Cardiac fibroblast (primary cell): Measurements from ENCODE around the gene LINC01488.

Experiments used
- DNase-seq, 2 donors: peaks; one replicate each; pipeline versions ENCODE4 v3.0.0 to v3.0.0-alpha.2; 2010; ENCODE audit warnings: low read depth in 2 of 2
- H3K4me3 ChIP-seq, 2 donors: replicated peaks in 1 of 2; 1 replicate in 1 of 2; 2 replicates in 1 of 2; pipeline ENCODE4 v1.5.1; 2011; ENCODE audit warnings: low read depth in 2 of 2, low read length in 2 of 2, mild to moderate bottlenecking in 2 of 2, moderate library complexity in 1 of 2
- TF ChIP-seq, protein P1 (sequence below): IDR thresholded peaks from one replicate; pipeline ENCODE4 v1.5.1; 2011; ENCODE audit warnings: low read depth, mild to moderate bottlenecking, low read length, inconsistent platforms

The LINC01488 gene

DNA sequence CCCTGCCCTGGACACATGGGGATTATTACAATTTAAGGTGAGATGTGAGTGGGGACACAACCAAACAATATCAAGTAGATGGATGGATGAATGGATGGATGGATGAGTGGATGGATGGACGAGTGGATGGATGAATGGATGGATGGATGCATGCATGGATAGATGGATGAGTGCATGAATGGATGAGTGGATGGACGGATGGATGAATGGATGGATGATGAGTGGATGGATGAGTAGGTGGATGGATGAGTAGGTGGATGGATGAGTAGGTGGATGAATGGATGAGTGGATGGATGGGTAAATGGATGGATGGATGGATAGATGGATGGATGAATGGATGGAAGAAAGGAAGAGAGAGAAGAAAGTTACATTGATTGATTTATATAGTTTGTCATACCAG lies 859 bp downstream of the LINC01488 start:
- TF ChIP-seq, protein P1, sequence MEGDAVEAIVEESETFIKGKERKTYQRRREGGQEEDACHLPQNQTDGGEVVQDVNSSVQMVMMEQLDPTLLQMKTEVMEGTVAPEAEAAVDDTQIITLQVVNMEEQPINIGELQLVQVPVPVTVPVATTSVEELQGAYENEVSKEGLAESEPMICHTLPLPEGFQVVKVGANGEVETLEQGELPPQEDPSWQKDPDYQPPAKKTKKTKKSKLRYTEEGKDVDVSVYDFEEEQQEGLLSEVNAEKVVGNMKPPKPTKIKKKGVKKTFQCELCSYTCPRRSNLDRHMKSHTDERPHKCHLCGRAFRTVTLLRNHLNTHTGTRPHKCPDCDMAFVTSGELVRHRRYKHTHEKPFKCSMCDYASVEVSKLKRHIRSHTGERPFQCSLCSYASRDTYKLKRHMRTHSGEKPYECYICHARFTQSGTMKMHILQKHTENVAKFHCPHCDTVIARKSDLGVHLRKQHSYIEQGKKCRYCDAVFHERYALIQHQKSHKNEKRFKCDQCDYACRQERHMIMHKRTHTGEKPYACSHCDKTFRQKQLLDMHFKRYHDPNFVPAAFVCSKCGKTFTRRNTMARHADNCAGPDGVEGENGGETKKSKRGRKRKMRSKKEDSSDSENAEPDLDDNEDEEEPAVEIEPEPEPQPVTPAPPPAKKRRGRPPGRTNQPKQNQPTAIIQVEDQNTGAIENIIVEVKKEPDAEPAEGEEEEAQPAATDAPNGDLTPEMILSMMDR = no peak
- no peak for DNase-seq
- H3K4me3 ChIP-seq = no peak overlapping the region

DNA sequence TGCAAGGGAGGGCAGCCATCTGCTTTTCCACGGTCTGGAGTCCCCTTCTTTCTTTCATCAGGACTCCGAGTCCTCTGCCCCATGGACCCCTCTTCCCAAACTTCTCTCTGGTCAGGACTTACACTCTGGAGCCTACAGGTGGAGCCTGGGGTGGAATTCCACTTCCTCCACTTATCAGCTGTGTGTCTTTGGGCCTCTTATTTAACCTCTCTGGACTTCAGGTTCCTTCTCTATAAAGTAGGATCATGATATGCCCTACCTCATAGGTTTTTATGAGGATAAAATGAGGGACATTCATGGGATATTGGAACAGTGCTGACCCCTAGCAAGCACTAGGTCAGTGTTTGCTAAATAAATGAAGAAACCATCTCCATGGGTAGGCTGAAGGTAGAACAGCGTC lies 1.7 kb downstream of the LINC01488 start:
- DNase-seq = no peak
- no peak overlapping the region for H3K4me3 ChIP-seq
- TF ChIP-seq, protein P1 = no peak

DNA sequence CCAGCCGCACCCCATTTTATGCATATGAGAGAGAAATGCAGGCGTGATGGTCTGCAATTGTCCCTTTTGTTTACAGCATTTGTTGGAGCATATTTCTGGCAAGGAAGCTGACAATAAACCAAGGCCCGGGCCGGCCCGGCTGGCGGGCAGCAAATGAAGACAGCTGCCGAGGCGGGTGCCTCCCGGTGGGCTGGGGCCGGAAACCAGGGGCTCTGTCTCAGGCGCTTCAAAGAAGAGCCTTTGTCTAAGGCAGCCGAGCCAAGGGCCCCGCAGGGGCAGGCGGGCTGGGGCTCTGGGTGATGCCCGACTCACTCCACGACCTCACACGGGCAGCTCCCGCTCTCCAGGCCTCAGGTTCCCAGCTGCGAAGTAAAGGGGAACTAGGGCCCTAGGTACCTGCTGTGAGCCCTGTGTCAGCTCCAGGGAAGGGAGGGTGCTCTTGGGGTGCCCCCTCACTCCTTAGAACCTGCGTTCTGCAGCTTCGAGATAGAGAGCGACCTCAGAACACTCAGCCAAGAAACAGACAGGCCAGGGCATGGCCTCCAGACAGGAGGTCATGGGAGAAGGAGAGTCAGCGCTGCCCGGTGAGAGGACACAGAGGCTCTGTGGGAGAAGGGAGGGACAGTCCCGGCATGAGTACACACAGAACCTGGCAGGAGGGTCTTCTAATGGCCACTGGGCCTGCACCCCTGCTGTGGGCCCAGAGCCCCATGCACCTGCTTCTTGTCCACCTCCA lies 2.4 kb downstream of the LINC01488 start:
- DNase-seq = no peak
- TF ChIP-seq, protein P1 = no peak
- H3K4me3 ChIP-seq = no peak overlapping the region

DNA sequence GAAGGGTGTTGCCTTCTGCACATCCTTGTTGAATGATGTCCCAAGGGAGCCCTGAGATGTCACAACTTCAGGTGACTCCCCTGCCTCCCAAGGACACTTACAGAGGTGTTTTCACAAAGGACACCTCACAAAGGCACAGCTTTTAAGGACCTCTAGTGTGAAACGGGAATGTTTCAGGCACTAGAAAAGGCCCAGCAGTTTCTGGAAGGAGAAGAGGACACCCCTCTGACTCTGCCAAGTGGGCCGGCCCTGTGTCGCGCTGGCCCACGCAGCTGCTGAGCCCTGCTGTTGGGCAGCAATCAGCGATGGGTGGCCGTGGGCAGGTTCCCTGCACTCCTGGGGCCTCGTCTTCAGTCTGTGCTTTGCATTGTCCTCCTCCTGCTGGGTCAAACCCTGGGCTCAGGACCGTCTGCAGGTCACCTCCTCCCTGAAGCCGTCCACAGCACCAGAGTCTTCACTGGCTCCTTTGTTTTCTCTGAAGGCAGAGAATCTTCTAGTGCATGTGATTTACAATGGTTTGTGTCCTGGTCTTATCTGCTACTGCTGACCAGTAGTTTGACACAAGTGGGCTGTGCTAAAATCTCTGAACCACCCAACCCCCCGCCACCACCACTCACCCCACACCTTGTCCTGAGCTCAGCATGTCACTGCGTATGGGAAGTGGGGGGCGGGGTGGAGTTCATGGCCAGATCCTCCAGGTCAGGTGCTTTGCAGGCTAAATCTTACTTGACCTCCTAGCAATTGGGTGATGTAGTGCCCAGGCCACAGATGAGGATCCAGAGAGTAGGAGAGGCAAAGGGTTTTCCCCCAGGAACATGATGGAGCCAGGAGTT lies 3.2 kb downstream of the LINC01488 start:
- no peak overlapping the region for H3K4me3 ChIP-seq
- TF ChIP-seq, protein P1 = no peak
- DNase-seq = no peak

DNA sequence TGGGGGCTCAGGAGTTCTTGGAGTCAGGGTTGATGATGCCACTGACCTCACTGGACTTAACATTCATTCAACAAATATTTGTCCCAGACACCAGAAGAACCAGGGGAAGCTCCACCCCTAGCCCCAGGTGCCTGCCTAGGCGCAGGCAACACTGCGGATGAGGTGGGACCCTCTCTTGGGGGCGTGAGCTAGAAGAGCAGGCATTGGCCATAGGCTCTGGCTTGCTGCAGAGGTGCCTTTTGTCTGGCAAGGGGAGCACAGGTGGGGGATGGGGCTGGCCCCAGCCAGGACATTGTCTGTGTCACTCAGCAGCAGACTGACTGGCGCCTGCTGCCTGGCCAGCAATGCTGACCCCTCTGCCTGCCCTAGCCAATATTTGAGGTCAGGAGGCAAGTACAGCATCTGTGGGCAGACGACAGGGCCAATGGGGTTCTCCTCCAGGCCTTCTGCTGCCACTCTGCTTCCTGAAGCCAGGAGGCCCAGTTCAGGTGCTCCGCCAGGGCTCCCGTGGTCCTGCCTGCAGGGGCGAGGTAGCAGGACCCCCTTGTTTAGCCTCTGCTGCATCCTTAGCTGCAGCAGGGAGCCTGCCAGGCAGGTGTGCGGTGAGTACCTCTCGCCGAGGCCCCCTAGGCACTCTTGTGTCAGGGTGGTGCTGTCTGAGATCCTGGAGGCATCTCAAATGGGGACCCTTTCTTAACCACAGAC lies 4.0 kb downstream of the LINC01488 start:
- TF ChIP-seq, protein P1 = no peak
- no peak for DNase-seq
- no peak overlapping the region for H3K4me3 ChIP-seq

DNA sequence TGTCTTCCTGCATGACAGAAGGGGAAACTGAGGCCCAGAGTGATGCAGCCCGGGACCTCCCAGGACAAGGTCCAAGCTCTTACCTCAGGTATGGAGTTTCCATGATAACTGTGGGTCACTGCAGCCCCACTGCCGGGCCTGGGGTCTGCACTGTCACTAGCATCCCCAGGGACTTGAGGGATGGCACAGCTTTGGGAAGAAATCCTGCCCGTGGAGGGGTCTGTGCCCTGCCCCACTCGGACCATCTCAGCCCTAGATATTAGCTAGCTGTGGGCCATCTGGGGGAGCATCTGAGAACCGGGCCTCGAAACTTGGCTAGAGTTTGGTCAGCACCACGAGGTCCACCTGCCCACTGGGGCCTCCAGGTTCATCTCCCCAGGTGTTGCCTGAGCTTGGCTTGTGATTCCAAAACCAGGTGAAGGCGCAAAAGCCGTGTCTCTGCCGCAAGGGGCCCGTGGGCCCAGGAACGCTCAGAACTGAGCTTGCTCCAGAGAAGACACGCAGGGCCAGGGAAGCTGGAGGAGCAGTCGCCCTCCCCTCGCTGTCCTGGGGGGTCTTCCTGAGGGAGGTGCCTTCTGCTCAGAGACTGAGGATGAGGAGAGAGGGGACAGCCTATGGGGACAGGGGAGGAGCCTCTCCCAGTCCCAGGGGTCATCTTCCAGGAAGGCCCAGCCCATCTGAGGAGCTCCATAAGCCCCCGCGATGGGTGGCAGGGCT lies 4.8 kb downstream of the LINC01488 start:
- DNase-seq = no peak
- no peak overlapping the region for H3K4me3 ChIP-seq
- TF ChIP-seq, protein P1 = no peak
